C1 segment of cervical spinal cord (tissue), 14 donors: ENCODE data around the gene KCNH8.
"Not testable (repeated sequence)": the region's sequence is repeated elsewhere in the genome, so short reads cannot be mapped to it uniquely, and the experiment has no call there.

Source experiments
- DNase-seq, 14 donors: peaks; one replicate each; lab custom pipeline; 2025; lab: John Stamatoyannopoulos, UW

Gene KCNH8

GRCh38 chr3:19147905-19148767, at the start of gene KCNH8:
KCNH8 (plus strand) TSS chr3:19148510; CDS start chr3:19148720, 210 bp downstream.
- DNase-seq: peak in 12 of 14 donors; percentile 8 to 91 (median 61)

GRCh38 chr3:19102654-19103290, 45.5 kb upstream of the KCNH8 start:
- DNase-seq: not testable (repeated sequence)

- no peak for DNase-seq
These were observed 44.8 kb upstream of the KCNH8 start for GRCh38 chr3:19103510-19103909.

GRCh38 chr3:19104459-19104858, 43.9 kb upstream of the KCNH8 start:
- DNase-seq: no peak

- DNase-seq: no peak
These were observed 42.5 kb upstream of the KCNH8 start for GRCh38 chr3:19105826-19106225.

GRCh38 chr3:19106307-19106706, 42.0 kb upstream of the KCNH8 start:
- DNase-seq: no peak

GRCh38 chr3:19107719-19108118, 40.6 kb upstream of the KCNH8 start:
- no peak for DNase-seq

GRCh38 chr3:19110335-19110895, 37.9 kb upstream of the KCNH8 start:
- DNase-seq: no peak

- no peak for DNase-seq
These were observed 33.8 kb upstream of the KCNH8 start for GRCh38 chr3:19114461-19114860.

GRCh38 chr3:19116239-19116638, 32.1 kb upstream of the KCNH8 start:
- DNase-seq: no peak

- no peak for DNase-seq
These were observed 23.6 kb upstream of the KCNH8 start for GRCh38 chr3:19124752-19125151.

GRCh38 chr3:19139863-19140262, 8.4 kb upstream of the KCNH8 start:
- DNase-seq: no peak

- DNase-seq: peak in 13 of 14 donors; percentile 7 to 85 (median 71)
These were observed 1.3 kb upstream of the KCNH8 start for GRCh38 chr3:19146685-19147650.

- DNase-seq: peak in 1 of 14 donors; percentile 56
These were observed 420 bp downstream of the KCNH8 start for GRCh38 chr3:19148768-19149091.

- peak in 2 of 14 donors; percentile 3 to 6 for DNase-seq
These were observed 1.1 kb downstream of the KCNH8 start for GRCh38 chr3:19149368-19149767.

GRCh38 chr3:19151171-19151570, 2.9 kb downstream of the KCNH8 start:
- DNase-seq: no peak

GRCh38 chr3:19154693-19155250, 6.5 kb downstream of the KCNH8 start:
- no peak for DNase-seq

- peak in 5 of 14 donors; percentile 4 to 30 (median 9) for DNase-seq
These were observed 7.1 kb downstream of the KCNH8 start for GRCh38 chr3:19155375-19155774.

- DNase-seq: no peak
These were observed 11.8 kb downstream of the KCNH8 start for GRCh38 chr3:19159966-19160635.

- no peak for DNase-seq
These were observed 17.3 kb downstream of the KCNH8 start for GRCh38 chr3:19165654-19166053.

- no peak for DNase-seq
These were observed 23.5 kb downstream of the KCNH8 start for GRCh38 chr3:19171794-19172193.
